ENCODE results near the gene ABHD14A. TPM values are rescaled to one million over a fixed set of nuclear protein-coding genes. Genes with fewer than 3 reads are reported as not detected.

Gene ABHD14A
- total and polyA plus RNA-seq, 2 of the 4 experiments (the other 2 are of a cell fraction), result 3.4 to 10.0 TPM

DNA sequence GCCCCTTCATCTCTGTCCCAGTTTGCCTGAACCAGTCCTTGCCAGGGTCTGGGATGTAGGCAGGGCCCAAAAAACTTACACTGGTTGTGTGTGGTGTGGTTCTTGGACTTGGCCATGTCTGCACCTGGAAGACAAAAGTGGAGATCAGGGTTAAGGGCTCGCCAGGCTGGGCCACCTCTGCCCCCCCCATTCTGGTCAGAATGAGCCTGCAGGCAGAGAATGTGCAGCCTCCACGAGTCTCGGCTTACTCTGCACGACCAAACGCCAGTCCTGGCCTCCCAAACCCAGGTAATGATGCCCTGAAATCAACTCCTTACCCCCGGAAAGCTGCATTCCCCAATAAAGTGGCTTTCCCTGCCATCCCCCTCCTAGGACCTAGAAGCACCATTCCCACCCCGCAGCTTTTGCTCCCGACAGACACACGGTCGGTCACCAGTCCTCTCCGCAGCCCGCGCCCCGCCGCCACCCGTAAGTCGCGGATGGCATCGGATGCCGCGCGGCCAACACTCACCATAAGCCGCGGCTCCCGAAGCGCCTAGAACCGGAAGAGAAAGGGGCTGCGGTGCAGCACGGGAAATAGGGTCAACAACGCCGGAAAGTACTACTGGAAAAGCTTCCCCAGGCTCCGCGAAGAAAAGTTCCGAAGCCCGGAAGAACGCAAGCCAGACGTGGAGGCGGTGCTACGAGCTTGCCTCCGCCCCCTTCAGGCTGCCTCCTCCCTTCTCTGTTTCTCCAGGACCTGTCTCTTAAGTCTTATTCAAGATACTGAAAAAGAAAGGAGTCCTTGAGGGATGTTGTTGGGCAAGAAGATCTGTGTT lies 20.7 kb downstream of the ABHD14A start, which contains the start of gene RPL29:
Gene RPL29 (minus strand): TSS at position 550 of the 818 bp plus-strand sequence. CDS start 434 bp downstream, at position 116.
- intact Hi-C loops (cut with micrococcal nuclease), result loop anchor here (2.0 to 5.0 kb wide), 2 partner anchors 53 to 202 kb away; partner anchors contain the start of genes ALAS1 and PARP3

More for the DNA sequence above, 20.7 kb downstream of the ABHD14A start, which contains the start of gene RPL29:
- ATAC-seq (ENCODE audit: low read depth) (peak; percentile 96), DNase-seq (peak; percentile 94)
- Histone ChIP-seq H3K9me3 (ENCODE audit: control insufficient read depth, insufficient read depth, low read length) (no peaks in the 10 kb centered on the region), H3K4me3 (ENCODE audit: insufficient read depth, low read depth, low read length) (peak within 1 kb of the TSS; percentile 77), H2AK9ac (replicated peaks; ENCODE audit: low read depth, low read length, poor library complexity) (peak within 1 kb of the TSS; percentile 98), H2AK5ac (ENCODE audit: low read depth, low read length) (peak within 1 kb of the TSS; percentile 95), H2BK120ac (ENCODE audit: low read depth, low read length) (no peak within 1 kb of the TSS), H3K9ac (ENCODE audit: low read depth, low read length) (peak within 1 kb of the TSS; percentile 95), H4K5ac (ENCODE audit: low read depth, low read length) (peak within 1 kb of the TSS; percentile 85), H3K23ac (ENCODE audit: low read depth, low read length) (peak within 1 kb of the TSS; percentile 67), H2AFZ (replicated peaks; ENCODE audit: low read length, poor library complexity) (peak within 1 kb of the TSS; percentile 89), H3K27ac (ENCODE audit: insufficient read depth, low read length) (peak within 1 kb of the TSS; percentile 78), H3K27me3 (ENCODE audit: control insufficient read depth, insufficient read depth, low read length) (no peaks in the 10 kb centered on the region), H3K79me1 (ENCODE audit: low read depth in 1 of 2, low read length in 2 of 2) (peaks cover 24 to 38% of the 10 kb centered on the region in 2 experiments; a peak in 3 of 4 replicates), H3K18ac (ENCODE audit: low read depth, low read length) (no peak within 1 kb of the TSS), H4K91ac (ENCODE audit: insufficient read depth, low read depth, low read length) (peak within 1 kb of the TSS; percentile 93), H4K8ac (ENCODE audit: low read depth in 2 of 2, low read length in 2 of 2) (peak within 1 kb of the TSS; percentile 94 to 95), H3K4ac (ENCODE audit: low read depth, low read length) (peak within 1 kb of the TSS; percentile 96), H3K9me1 (ENCODE audit: insufficient read depth, low read length) (peaks cover 3% of the 10 kb centered on the region), H3K4me1 (ENCODE audit: control insufficient read depth, insufficient read depth, low read length) (peaks cover 5% of the 10 kb centered on the region), H3K56ac (ENCODE audit: extremely low read depth, insufficient read depth, low read length) (peak within 1 kb of the TSS; percentile 85), H3K4me2 (ENCODE audit: low read depth, low read length) (peak within 1 kb of the TSS; percentile 76), H2BK15ac (ENCODE audit: low read depth, low read length) (no peak within 1 kb of the TSS), H2BK20ac (ENCODE audit: low read depth, low read length) (no peak within 1 kb of the TSS), H4K20me1 (ENCODE audit: insufficient read depth, low read length) (peaks cover 18% of the 10 kb centered on the region; the same call in 1 of the 2 replicates), H3K36me3 (ENCODE audit: control insufficient read depth, insufficient read depth, low read length) (peaks cover 29% of the 10 kb centered on the region), H3K14ac (replicated peaks; ENCODE audit: low read depth, low read length) (peak within 1 kb of the TSS; percentile 96), H2BK5ac (ENCODE audit: low read depth, low read length, poor library complexity, severe bottlenecking) (peak within 1 kb of the TSS; percentile 93)
- BruUV-seq (replicated peaks), result no TSS peak
- dilution Hi-C loops (cut with HindIII; ENCODE audit: low sequenced_read_pairs, unreplicated experiment) (no loop called here), in situ Hi-C loops (cut with MboI; ENCODE audit: low sequenced_read_pairs) (no loop called here)
- TF ChIP-seq, protein P1, sequence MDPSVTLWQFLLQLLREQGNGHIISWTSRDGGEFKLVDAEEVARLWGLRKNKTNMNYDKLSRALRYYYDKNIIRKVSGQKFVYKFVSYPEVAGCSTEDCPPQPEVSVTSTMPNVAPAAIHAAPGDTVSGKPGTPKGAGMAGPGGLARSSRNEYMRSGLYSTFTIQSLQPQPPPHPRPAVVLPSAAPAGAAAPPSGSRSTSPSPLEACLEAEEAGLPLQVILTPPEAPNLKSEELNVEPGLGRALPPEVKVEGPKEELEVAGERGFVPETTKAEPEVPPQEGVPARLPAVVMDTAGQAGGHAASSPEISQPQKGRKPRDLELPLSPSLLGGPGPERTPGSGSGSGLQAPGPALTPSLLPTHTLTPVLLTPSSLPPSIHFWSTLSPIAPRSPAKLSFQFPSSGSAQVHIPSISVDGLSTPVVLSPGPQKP (IDR thresholded peaks at IDR 0.05; ENCODE audit: borderline replicate concordance, low read depth, low read length), result no peak
- TF ChIP-seq RFX5 (IDR thresholded peaks at IDR 0.05; ENCODE audit: low read depth, low read length), result no peak
- TF ChIP-seq MAZ (IDR thresholded peaks at IDR 0.05; ENCODE audit: borderline replicate concordance, low read depth, low read length), result peak; percentile 50; the same call in 1 of the 2 replicates
- TF ChIP-seq RAD21 (IDR thresholded peaks at IDR 0.05; ENCODE audit: low read length), result 0 out of 2 replicates have a peak, but pooled peaks have one; percentile 12
- TF ChIP-seq, protein P2, sequence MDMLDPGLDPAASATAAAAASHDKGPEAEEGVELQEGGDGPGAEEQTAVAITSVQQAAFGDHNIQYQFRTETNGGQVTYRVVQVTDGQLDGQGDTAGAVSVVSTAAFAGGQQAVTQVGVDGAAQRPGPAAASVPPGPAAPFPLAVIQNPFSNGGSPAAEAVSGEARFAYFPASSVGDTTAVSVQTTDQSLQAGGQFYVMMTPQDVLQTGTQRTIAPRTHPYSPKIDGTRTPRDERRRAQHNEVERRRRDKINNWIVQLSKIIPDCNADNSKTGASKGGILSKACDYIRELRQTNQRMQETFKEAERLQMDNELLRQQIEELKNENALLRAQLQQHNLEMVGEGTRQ (IDR thresholded peaks at IDR 0.05; ENCODE audit: low read depth, low read length), result no peak
- peak; percentile 34 for TF ChIP-seq SMC3 (IDR thresholded peaks at IDR 0.05; ENCODE audit: low read depth, low read length)
- peak; percentile 94 for TF ChIP-seq POLR2A (IDR thresholded peaks at IDR 0.05; ENCODE audit: low read depth, low read length)
- no peak for TF ChIP-seq CEBPB (IDR thresholded peaks at IDR 0.05; ENCODE audit: low read depth, low read length)
- TF ChIP-seq RCOR1 (IDR thresholded peaks at IDR 0.05; ENCODE audit: insufficient replicate concordance, low read length), result no peak
- no peak for TF ChIP-seq NFE2L2 (IDR thresholded peaks at IDR 0.05; ENCODE audit: low read depth, low read length)
- 0 out of 2 replicates have a peak, but pooled peaks have one; percentile 48 for TF ChIP-seq MXI1 (IDR thresholded peaks at IDR 0.05; ENCODE audit: borderline replicate concordance, low read depth, low read length)
- no peak for TF ChIP-seq BHLHE40 (IDR thresholded peaks at IDR 0.05; ENCODE audit: low read depth, low read length)
- ChIA-PET CTCF (interaction anchor here (0.7 to 1.3 kb wide), 2 partner anchors 22 to 99 kb away, joined by 5 read pairs; partner anchors contain the start of gene ABHD14B), POLR2A (ENCODE audit: unreplicated experiment) (interaction anchor here (0.6 to 0.7 kb wide), 5 partner anchors 9 to 170 kb away, joined by 3 to 9 read pairs (median 4); no protein-coding TSS in a partner anchor)
- 0% methylated on average over 9 of the region's 40 CpGs; no CpG with 5 or more reads in 1 of the 2 experiments for WGBS, 2 experiments (ENCODE audit: extremely low coverage in 2 of 2, insufficient read length in 1 of 2)
